ENCODE measurements around the gene C1orf94. TPM values are rescaled to one million over a fixed set of nuclear protein-coding genes. Genes with fewer than 3 reads are reported as not detected.

The C1orf94 gene
- total and polyA plus RNA-seq, 2 donors (not counting 1 experiment from before 2014, with no cell fraction given), result not detected

DNA sequence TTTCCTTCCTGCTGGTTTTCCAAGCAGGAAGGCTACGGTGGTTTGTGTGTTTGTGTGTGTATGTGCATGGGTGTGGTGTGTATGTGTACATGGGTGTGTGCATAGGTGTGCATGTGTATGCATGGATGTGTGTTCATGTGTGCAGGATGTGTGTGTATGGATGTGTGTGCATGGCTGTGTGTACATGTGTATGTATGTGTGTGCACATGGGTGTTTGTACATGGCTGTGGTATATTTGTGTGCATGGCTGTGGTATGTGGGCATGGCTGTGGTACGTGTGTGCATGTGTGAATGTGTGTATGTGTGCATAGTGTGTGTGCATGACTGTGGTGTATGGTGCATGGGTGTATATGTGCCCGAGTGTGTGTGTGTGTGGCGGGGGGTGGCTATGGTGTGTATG is 12.3 kb downstream of the C1orf94 start:
- Histone ChIP-seq H3K4me2 (replicated peaks; ENCODE audit: low read depth, low read length, poor library complexity, severe bottlenecking) (no peak overlapping the region), H3K4me1 (ENCODE audit: control insufficient read depth in 2 of 2, insufficient read depth in 2 of 2, low read length in 2 of 2) (no peaks in the 10 kb centered on the region), H3K9me3 (ENCODE audit: control extremely low read depth in 1 of 3, control insufficient read depth in 2 of 3, insufficient read depth in 1 of 3, low read length in 2 of 3) (peaks cover 0 to 5% (median 0%) of the 10 kb centered on the region in 3 donors), H3K27me3 (replicated peaks in 1 of 4; ENCODE audit: control extremely low read depth in 1 of 4, control insufficient read depth in 3 of 4, insufficient read depth in 4 of 4, low read length in 3 of 4) (peaks cover 0 to 2% (median 0%) of the 10 kb centered on the region in 4 experiments), H3K36me3 (replicated peaks in 1 of 2; ENCODE audit: control extremely low read depth in 1 of 2, control insufficient read depth in 1 of 2, extremely low read depth in 1 of 2, insufficient read depth in 2 of 2, low read length in 1 of 2) (no peaks in the 10 kb centered on the region), H3K4me3 (ENCODE audit: control extremely low read depth in 1 of 5, extremely low read depth in 1 of 5, insufficient read depth in 1 of 5, low read depth in 2 of 5, low read length in 4 of 5) (no peak overlapping the region), H3K27ac (ENCODE audit: low read length in 2 of 2) (no peak overlapping the region), H3K9ac (ENCODE audit: low read length) (no peak overlapping the region), H2AFZ (ENCODE audit: insufficient read depth, low read depth, low read length, poor library complexity, severe bottlenecking) (no peak overlapping the region), H4K20me1 (ENCODE audit: control insufficient read depth, insufficient read depth, low read length, poor library complexity, severe bottlenecking) (no peaks in the 10 kb centered on the region), H3K79me2 (ENCODE audit: control insufficient read depth, insufficient read depth, low read length) (no peaks in the 10 kb centered on the region)
- ATAC-seq (ENCODE audit: low read depth) (no peak), DNase-seq (no peak)
- POLR2A ChIA-PET, result no interaction called here
- Mint-ChIP-seq H3K4me1 (no peaks in the 10 kb centered on the region), H3K4me3 (no peak overlapping the region), H3K9me3 (ENCODE audit: insufficient read depth) (no peaks in the 10 kb centered on the region), H3K27ac (no peak overlapping the region), H3K27me3 (peaks cover 37% of the 10 kb centered on the region)
- TF ChIP-seq, protein P1, sequence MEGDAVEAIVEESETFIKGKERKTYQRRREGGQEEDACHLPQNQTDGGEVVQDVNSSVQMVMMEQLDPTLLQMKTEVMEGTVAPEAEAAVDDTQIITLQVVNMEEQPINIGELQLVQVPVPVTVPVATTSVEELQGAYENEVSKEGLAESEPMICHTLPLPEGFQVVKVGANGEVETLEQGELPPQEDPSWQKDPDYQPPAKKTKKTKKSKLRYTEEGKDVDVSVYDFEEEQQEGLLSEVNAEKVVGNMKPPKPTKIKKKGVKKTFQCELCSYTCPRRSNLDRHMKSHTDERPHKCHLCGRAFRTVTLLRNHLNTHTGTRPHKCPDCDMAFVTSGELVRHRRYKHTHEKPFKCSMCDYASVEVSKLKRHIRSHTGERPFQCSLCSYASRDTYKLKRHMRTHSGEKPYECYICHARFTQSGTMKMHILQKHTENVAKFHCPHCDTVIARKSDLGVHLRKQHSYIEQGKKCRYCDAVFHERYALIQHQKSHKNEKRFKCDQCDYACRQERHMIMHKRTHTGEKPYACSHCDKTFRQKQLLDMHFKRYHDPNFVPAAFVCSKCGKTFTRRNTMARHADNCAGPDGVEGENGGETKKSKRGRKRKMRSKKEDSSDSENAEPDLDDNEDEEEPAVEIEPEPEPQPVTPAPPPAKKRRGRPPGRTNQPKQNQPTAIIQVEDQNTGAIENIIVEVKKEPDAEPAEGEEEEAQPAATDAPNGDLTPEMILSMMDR (IDR thresholded peaks at IDR 0.05), result no peak
- no peak for TF ChIP-seq EZH2 (IDR thresholded peaks at IDR 0.05; ENCODE audit: borderline replicate concordance, insufficient read depth, low read depth, low read length, poor library complexity, severe bottlenecking)
- intact Hi-C loops (cut with micrococcal nuclease), result no loop called here
- CTCF ChIA-PET, result no interaction called here
- WGBS (ENCODE audit: insufficient coverage), result 65% methylated on average over 4 of the region's 4 CpGs

DNA sequence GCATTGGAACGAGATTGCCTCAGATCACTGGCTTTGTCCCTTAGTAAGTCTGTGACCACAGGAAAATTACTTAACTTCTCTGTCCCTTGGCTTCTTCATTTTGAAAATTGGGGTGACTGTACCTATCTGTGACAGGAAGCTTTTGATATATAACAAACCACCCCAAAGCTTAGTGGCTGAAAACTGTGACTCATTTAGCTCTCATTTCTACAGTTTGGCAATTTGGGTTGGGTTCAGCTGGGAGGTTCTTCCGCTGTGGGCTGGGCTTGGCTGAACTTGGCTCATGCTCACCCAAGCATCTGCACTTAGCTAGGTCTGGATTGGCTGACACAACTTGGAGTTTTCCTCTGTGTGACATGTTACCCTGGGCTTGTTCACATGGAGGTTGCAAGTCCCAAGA is 14.0 kb downstream of the C1orf94 start:
- Mint-ChIP-seq H3K4me1 (no peaks in the 10 kb centered on the region), H3K9me3 (ENCODE audit: insufficient read depth) (no peaks in the 10 kb centered on the region), H3K4me3 (no peak overlapping the region), H3K27ac (no peak overlapping the region), H3K27me3 (peaks cover 33% of the 10 kb centered on the region)
- 71% methylated on average over 1 of the region's 2 CpGs for WGBS (ENCODE audit: insufficient coverage)
- H3K27me3 ChIP-seq (replicated peaks in 1 of 4; ENCODE audit: control extremely low read depth in 1 of 4, control insufficient read depth in 3 of 4, insufficient read depth in 4 of 4, low read length in 3 of 4), result peaks cover 0 to 2% (median 0%) of the 10 kb centered on the region in 4 experiments
- POLR2A ChIA-PET, result no interaction called here
- H3K4me3 ChIP-seq (ENCODE audit: control extremely low read depth in 1 of 5, extremely low read depth in 1 of 5, insufficient read depth in 1 of 5, low read depth in 2 of 5, low read length in 4 of 5), result no peak overlapping the region
- ATAC-seq (ENCODE audit: low read depth), result no peak
- CTCF ChIA-PET, result no interaction called here
- no peak for TF ChIP-seq EZH2 (IDR thresholded peaks at IDR 0.05; ENCODE audit: borderline replicate concordance, insufficient read depth, low read depth, low read length, poor library complexity, severe bottlenecking)
- TF ChIP-seq, protein P1 (IDR thresholded peaks at IDR 0.05), result no peak
- no peaks in the 10 kb centered on the region for H3K4me1 ChIP-seq (ENCODE audit: control insufficient read depth in 2 of 2, insufficient read depth in 2 of 2, low read length in 2 of 2)
- peaks cover 0 to 5% (median 0%) of the 10 kb centered on the region in 3 donors for H3K9me3 ChIP-seq (ENCODE audit: control extremely low read depth in 1 of 3, control insufficient read depth in 2 of 3, insufficient read depth in 1 of 3, low read length in 2 of 3)
- H3K27ac ChIP-seq (ENCODE audit: low read length in 2 of 2), result no peak overlapping the region
- H2AFZ ChIP-seq (ENCODE audit: insufficient read depth, low read depth, low read length, poor library complexity, severe bottlenecking), result no peak overlapping the region
- H3K4me2 ChIP-seq (replicated peaks; ENCODE audit: low read depth, low read length, poor library complexity, severe bottlenecking), result no peak overlapping the region
- H3K79me2 ChIP-seq (ENCODE audit: control insufficient read depth, insufficient read depth, low read length), result no peaks in the 10 kb centered on the region
- intact Hi-C loops (cut with micrococcal nuclease), result no loop called here
- no peak for DNase-seq
- no peak overlapping the region for H3K9ac ChIP-seq (ENCODE audit: low read length)
- H3K36me3 ChIP-seq (replicated peaks in 1 of 2; ENCODE audit: control extremely low read depth in 1 of 2, control insufficient read depth in 1 of 2, extremely low read depth in 1 of 2, insufficient read depth in 2 of 2, low read length in 1 of 2), result no peaks in the 10 kb centered on the region
- H4K20me1 ChIP-seq (ENCODE audit: control insufficient read depth, insufficient read depth, low read length, poor library complexity, severe bottlenecking), result no peaks in the 10 kb centered on the region
